ENCODE results near the gene FH. TPM values are rescaled to one million over a fixed set of nuclear protein-coding genes. Genes with fewer than 3 reads are reported as not detected.

Gene FH
- total RNA-seq, 2 experiments from 2014 or later: 13.0 to 16.9 TPM

- POLR2A ChIA-PET: interaction anchor here (1.6 kb wide), 1 partner anchor 27 kb away, joined by 5 read pairs; no protein-coding TSS in a partner anchor
- CTCF ChIA-PET: interaction anchor here (1.4 kb wide), 1 partner anchor 20 kb away, joined by 3 read pairs; no protein-coding TSS in a partner anchor
- ATAC-seq (ENCODE audit: poor library complexity): no peak
Measured at GRCh38 chr1:241525026-241525425, 5.5 kb upstream of the FH start.

GRCh38 chr1:241521718-241522117 is 2.2 kb upstream of the FH start:
- H3K36me3 Mint-ChIP-seq (ENCODE audit: low read depth): peaks cover 5% of the 10 kb centered on the region
- ChIA-PET POLR2A (no interaction called here), CTCF (interaction anchor here (0.9 kb wide), 1 partner anchor 106 kb away, joined by 3 read pairs; no protein-coding TSS in a partner anchor)
- peaks cover 8 to 13% of the 10 kb centered on the region in 2 experiments for H3K27me3 ChIP-seq (ENCODE audit: control insufficient read depth in 1 of 2, insufficient read depth in 2 of 2, low read length in 2 of 2)
- peaks cover 18% of the 10 kb centered on the region for H3K4me1 Mint-ChIP-seq (ENCODE audit: low read depth)
- H3K36me3 ChIP-seq (ENCODE audit: insufficient read depth, low read length): no peaks in the 10 kb centered on the region
- no peak overlapping the region for H3K27ac Mint-ChIP-seq
- H3K4me3 ChIP-seq (ENCODE audit: low read length): no peak overlapping the region
- no peaks in the 10 kb centered on the region for H3K9me3 Mint-ChIP-seq
- TF ChIP-seq CTCF (IDR thresholded peaks at IDR 0.05): no peak
- peaks cover 39% of the 10 kb centered on the region for H3K27me3 Mint-ChIP-seq
- intact Hi-C loops (cut with DNase I, micrococcal nuclease): no loop called here
- no peaks in the 10 kb centered on the region for H3K9me3 ChIP-seq (ENCODE audit: control insufficient read depth in 1 of 2, insufficient read depth in 1 of 2, low read length in 2 of 2)
- peaks cover 5% of the 10 kb centered on the region for H3K4me1 ChIP-seq (ENCODE audit: insufficient read depth, low read length)
- no peak overlapping the region for H3K27ac ChIP-seq (ENCODE audit: low read depth in 1 of 2, low read length in 2 of 2)
- ATAC-seq (ENCODE audit: poor library complexity) (no peak), DNase-seq (no peak)
- no peak overlapping the region for H3K4me3 Mint-ChIP-seq

More at GRCh38 chr1:241525026-241525425, 5.5 kb upstream of the FH start:
- Mint-ChIP-seq H3K4me3 (no peak overlapping the region), H3K9me3 (no peaks in the 10 kb centered on the region), H3K27ac (no peak overlapping the region), H3K4me1 (ENCODE audit: low read depth) (no peaks in the 10 kb centered on the region), H3K27me3 (peaks cover 39% of the 10 kb centered on the region), H3K36me3 (ENCODE audit: low read depth) (no peaks in the 10 kb centered on the region)
- Histone ChIP-seq H3K36me3 (ENCODE audit: insufficient read depth, low read length) (no peaks in the 10 kb centered on the region), H3K27me3 (ENCODE audit: control insufficient read depth in 1 of 2, insufficient read depth in 2 of 2, low read length in 2 of 2) (peaks cover 8 to 13% of the 10 kb centered on the region in 2 experiments), H3K27ac (ENCODE audit: low read depth in 1 of 2, low read length in 2 of 2) (no peak overlapping the region), H3K4me1 (ENCODE audit: insufficient read depth, low read length) (no peaks in the 10 kb centered on the region), H3K4me3 (ENCODE audit: low read length) (no peak overlapping the region), H3K9me3 (ENCODE audit: control insufficient read depth in 1 of 2, insufficient read depth in 1 of 2, low read length in 2 of 2) (no peaks in the 10 kb centered on the region)
- no peak for DNase-seq
- no peak for TF ChIP-seq CTCF (IDR thresholded peaks at IDR 0.05)
- intact Hi-C loops (cut with DNase I, micrococcal nuclease): no loop called here

DNA sequence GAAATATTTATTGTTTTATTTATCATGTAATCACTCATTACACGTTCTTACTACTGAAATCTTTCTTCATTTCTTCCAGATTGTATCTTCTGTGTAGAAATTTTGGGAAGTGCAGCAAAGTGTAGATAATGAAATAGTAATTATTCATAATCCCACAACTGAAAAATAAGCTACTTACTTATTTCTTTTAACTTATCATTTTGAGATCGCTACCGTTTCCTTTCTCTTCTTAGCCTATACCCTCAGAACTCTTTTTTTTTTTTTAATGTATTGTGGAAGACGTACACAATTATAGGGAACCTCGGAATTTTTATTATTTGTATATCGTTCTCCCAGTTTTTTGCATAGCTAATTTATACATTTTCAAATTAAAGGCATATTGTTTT is 518 bp upstream of the FH start:
- H3K27ac Mint-ChIP-seq: no peak overlapping the region
- peaks cover 19% of the 10 kb centered on the region for H3K36me3 Mint-ChIP-seq (ENCODE audit: low read depth)
- ATAC-seq (ENCODE audit: poor library complexity) (no peak), DNase-seq (no peak)
- intact Hi-C loops (cut with DNase I, micrococcal nuclease): no loop called here
- Histone ChIP-seq H3K27ac (ENCODE audit: low read depth in 1 of 2, low read length in 2 of 2) (no peak overlapping the region), H3K27me3 (ENCODE audit: control insufficient read depth in 1 of 2, insufficient read depth in 2 of 2, low read length in 2 of 2) (peaks cover 8% of the 10 kb centered on the region in 2 experiments), H3K9me3 (ENCODE audit: control insufficient read depth in 1 of 2, insufficient read depth in 1 of 2, low read length in 2 of 2) (no peaks in the 10 kb centered on the region), H3K4me3 (ENCODE audit: low read length) (peak overlapping the region; percentile 64), H3K4me1 (ENCODE audit: insufficient read depth, low read length) (peaks cover 5% of the 10 kb centered on the region), H3K36me3 (ENCODE audit: insufficient read depth, low read length) (no peaks in the 10 kb centered on the region)
- H3K9me3 Mint-ChIP-seq: no peaks in the 10 kb centered on the region
- TF ChIP-seq CTCF (IDR thresholded peaks at IDR 0.05): no peak
- no peak overlapping the region for H3K4me3 Mint-ChIP-seq
- H3K27me3 Mint-ChIP-seq: peaks cover 31% of the 10 kb centered on the region
- H3K4me1 Mint-ChIP-seq (ENCODE audit: low read depth): peaks cover 26% of the 10 kb centered on the region
- CTCF ChIA-PET: no interaction called here
- POLR2A ChIA-PET: interaction anchor here (1.1 to 2.3 kb wide), 7 partner anchors 16 to 1735 kb away, joined by 3 to 7 read pairs (median 4); partner anchors contain the start of genes CEP170, CHML, EXO1 and OPN3

Measured in CD4-positive, alpha-beta T cell (primary cell).